ENCODE data around the gene SPATA6L.
A peak's percentile ranks its signal among the peaks of the same experiment; 100 is the strongest.
"Not testable (repeated sequence)": the region's sequence is repeated elsewhere in the genome, so short reads cannot be mapped to it uniquely, and the experiment has no call there.

The SPATA6L gene

GRCh38 chr9:4618700-4619099 is 47.6 kb downstream of the SPATA6L start:
- no peak overlapping the region for H3K4me3 ChIP-seq (ENCODE audit: low read length)
- DNase-seq (ENCODE audit: low read depth): no peak
- TF ChIP-seq CTCF (conservative IDR thresholded peaks at IDR 0.05; ENCODE audit: low read length): no peak

GRCh38 chr9:4617752-4618151 is 48.5 kb downstream of the SPATA6L start:
- DNase-seq (ENCODE audit: low read depth): no peak
- no peak for TF ChIP-seq CTCF (conservative IDR thresholded peaks at IDR 0.05; ENCODE audit: low read length)
- H3K4me3 ChIP-seq (ENCODE audit: low read length): no peak overlapping the region

- TF ChIP-seq CTCF (conservative IDR thresholded peaks at IDR 0.05; ENCODE audit: low read length): no peak
- no peak overlapping the region for H3K4me3 ChIP-seq (ENCODE audit: low read length)
- no peak for DNase-seq (ENCODE audit: low read depth)
These were observed 50.5 kb downstream of the SPATA6L start for GRCh38 chr9:4615778-4616177.

- no peak for TF ChIP-seq CTCF (conservative IDR thresholded peaks at IDR 0.05; ENCODE audit: low read length)
- DNase-seq (ENCODE audit: low read depth): peak; percentile 77
- no peak overlapping the region for H3K4me3 ChIP-seq (ENCODE audit: low read length)
These were observed 51.0 kb downstream of the SPATA6L start for GRCh38 chr9:4615251-4615650.

- DNase-seq (ENCODE audit: low read depth): peak; percentile 14
- H3K4me3 ChIP-seq (ENCODE audit: low read length): no peak overlapping the region
- no peak for TF ChIP-seq CTCF (conservative IDR thresholded peaks at IDR 0.05; ENCODE audit: low read length)
These were observed 51.7 kb downstream of the SPATA6L start for GRCh38 chr9:4614627-4615026.

- H3K4me3 ChIP-seq (ENCODE audit: low read length); DNase-seq (ENCODE audit: low read depth): not testable (repeated sequence)
These were observed 60.2 kb downstream of the SPATA6L start for GRCh38 chr9:4606033-4606432.

GRCh38 chr9:4604678-4605095 is 61.6 kb downstream of the SPATA6L start:
- H3K4me3 ChIP-seq (ENCODE audit: low read length): no peak overlapping the region
- peak; percentile 56 for DNase-seq (ENCODE audit: low read depth)
- TF ChIP-seq CTCF (conservative IDR thresholded peaks at IDR 0.05; ENCODE audit: low read length): peak; percentile 65

- no peak for DNase-seq (ENCODE audit: low read depth)
- no peak for TF ChIP-seq CTCF (conservative IDR thresholded peaks at IDR 0.05; ENCODE audit: low read length)
- no peak overlapping the region for H3K4me3 ChIP-seq (ENCODE audit: low read length)
These were observed 62.5 kb downstream of the SPATA6L start for GRCh38 chr9:4603830-4604229.

All from AG10803 (cell line).